Skin of body (tissue), 2 donors: ENCODE measurements around the gene SERPINA9. TPM values are rescaled to one million over a fixed set of nuclear protein-coding genes. Genes with fewer than 3 reads are reported as not detected.
"Not testable (repeated sequence)": the region's sequence is repeated elsewhere in the genome, so short reads cannot be mapped to it uniquely, and the experiment has no call there.

Source experiments
- DNase-seq: peaks from one replicate; lab custom pipeline; 2025; lab: John Stamatoyannopoulos, UW
- total RNA-seq: library from RNA; depleted of rRNA; stranded (reverse); fragments of >200 nt; gene quantifications from one replicate; pipeline ENCODE4 v1.2.3, GENCODE V29; 2014

Gene SERPINA9
- total RNA-seq, 1 donor from 2014 or later = 3.3 TPM

DNA sequence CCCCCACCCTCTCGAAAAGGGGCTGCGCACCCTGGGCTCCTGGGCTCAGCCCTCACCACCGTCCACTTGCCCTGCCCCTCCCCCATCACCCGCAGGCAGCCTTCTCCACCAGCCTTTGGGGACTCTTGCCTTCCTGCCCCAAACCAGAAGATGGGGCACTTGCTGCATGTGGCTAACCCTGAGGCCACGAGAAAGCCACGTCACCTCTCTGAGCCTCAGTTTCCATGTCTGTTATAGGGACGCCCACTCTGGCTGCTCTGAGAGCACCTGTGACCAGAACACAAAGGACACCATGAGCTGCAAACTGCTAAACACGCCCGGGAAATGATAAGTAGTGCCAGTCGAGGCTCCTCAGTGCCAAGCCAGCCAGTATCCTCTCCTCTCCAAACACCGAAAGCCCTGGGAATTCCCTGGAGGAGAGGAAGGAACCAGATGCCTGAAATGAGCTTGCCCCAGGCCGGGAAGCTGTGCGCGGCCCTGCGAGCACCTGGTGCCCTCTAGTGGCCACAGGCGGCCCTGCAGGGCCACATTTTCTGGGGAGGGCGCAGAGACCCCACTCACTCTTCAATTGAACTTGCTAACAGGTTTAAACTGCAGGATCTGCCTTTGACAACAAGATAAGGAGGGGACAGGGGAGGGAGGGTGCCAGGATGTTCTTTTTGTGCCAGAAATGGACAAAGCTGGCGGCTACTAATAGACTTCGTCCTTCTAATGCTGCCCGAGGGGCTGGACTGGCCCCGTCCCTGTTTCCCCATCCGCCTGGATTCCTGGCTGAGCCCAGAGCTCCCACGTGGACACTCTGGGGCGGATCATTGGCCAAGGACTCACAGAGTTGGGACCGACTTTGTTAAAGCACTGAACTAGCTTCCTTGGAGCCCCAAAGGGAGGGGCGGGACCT lies 10.2 kb upstream of the SERPINA9 start:
- DNase-seq = no peak

DNA sequence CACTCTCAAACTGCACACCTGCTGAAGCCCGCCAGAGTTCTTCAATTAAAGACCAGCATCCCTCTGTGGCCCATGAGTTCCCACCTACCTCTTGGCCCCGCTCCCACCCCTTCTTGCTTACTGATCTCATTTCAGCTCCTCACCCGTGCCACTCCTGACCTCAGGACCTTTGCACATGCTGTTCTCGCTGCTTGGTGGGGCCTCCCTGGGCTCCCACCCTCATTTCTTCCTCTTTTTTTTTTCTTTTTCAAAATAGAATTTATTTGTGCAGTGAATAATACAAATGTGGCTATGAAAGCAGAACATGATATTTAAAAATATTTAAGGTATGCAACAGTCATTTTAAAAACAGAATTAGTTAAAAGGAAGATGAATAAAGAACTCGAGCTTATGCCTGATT lies 8.5 kb upstream of the SERPINA9 start:
- DNase-seq = no peak

DNA sequence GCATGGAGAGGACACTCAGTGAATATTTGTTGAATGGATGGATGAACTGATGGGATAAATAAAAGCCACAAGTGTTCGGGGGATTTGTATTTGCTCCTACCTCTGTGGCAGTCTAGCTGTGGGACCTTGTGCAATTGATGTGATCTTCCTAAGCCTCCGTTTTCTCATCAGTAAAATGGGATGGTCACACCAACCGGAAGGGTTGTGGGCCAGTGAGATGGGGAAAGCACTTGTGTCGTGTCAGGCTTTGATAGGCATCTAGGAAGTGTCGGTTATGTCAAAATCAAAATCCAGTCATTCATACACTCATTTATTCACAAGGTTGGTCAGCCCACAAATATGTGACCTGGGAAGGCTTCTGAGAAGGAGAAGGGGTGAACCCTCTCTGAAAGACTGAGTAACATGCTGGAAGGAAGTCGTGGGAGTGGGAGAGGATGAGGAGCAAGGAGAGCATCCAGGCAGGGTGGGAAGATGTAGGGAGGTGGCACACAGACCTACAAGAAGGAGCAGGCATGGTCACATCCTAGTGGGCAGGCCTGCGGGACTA lies 7.8 kb upstream of the SERPINA9 start:
- DNase-seq = no peak

DNA sequence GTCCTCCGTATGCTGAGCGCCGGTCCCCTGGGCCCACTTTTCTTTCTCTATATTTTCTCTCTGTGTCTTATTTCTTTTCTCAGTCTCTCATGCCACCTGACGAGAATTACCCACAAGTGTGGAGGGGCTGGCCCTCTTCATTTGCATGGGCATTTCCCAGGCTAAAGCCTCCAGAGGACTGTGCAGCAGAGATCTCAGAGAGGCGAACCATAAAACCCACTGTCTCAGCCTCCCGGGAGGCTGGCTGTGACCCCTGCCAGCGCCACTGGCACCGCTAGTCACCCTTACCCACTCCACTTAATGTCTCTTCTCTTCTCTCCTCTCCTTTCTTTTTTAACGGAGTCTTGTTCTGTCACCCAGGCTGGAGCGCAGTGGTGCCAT lies 7.1 kb upstream of the SERPINA9 start:
- DNase-seq = no peak

DNA sequence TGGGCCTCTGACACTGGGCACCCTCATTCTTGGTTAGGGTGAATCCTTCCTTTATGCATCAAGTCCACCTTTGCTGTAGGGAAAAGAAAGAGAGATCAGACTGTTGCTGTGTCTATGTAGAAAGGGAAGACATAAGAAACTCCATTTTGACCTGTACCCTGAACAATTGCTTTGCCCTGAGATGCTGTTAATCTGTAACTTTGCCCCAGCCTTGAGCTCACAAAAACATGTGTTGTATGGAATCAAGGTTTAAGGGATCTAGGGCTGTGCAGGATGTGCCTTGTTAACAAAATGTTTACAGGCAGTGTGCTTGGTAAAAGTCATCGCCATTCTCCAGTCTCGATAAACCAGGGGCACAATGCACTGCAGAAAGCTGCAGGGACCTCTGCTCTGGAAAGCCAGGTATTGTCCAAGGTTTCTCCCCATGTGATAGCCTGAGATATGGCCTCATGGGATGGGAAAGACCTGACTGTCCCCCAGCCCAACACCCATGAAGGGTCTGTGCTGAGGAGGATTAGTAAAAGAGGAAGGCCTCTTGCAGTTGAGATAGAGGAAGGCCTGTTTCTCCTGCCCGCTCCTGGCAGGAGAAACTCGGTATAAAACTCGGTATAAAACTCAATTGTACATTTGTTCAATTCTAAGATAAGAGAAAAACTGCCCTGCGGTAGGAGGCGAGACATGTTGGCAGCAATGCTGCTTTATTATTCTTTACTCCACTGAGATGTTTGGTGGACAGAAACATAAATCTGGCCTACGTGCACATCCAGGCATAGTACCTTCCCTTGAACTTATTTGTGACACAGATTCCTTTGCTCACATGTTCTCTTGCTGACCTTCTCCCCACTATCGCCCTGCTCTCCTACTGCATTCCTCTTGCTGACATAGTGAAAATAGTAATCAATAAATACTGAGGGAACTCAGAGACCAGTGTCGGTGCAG lies 6.4 kb upstream of the SERPINA9 start:
- DNase-seq = not testable (repeated sequence)

DNA sequence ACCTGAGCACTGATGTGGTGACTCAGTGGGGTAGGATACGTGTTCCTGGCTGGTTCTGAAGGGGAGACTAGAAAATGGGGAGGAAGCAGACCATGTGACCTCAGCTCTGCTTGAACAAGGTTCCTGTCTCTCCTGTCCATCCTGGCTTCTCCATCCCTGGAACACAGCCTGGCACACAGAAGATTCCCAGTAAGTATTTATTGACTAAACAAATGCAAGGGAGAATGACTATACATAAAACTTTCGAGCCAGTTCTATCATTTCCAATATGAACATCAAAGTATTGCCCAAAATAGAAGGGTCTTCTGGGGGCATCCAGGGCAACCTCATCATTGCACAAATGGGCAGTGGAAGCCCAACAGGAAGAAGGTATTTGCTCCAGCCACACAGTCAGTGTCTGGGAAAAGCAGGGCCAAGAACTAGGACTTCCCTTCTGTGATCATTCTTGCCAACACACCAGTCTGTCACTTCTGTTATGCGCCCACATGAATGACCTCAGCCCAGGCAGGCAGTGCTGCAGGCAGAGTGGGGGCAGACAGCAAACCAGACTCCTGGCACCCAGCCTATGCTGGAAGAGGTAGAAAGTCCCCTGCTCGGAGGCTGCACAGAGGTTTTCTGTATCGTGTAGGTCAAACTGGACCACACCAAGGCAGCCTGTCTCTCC lies 5.6 kb upstream of the SERPINA9 start:
- no peak for DNase-seq

DNA sequence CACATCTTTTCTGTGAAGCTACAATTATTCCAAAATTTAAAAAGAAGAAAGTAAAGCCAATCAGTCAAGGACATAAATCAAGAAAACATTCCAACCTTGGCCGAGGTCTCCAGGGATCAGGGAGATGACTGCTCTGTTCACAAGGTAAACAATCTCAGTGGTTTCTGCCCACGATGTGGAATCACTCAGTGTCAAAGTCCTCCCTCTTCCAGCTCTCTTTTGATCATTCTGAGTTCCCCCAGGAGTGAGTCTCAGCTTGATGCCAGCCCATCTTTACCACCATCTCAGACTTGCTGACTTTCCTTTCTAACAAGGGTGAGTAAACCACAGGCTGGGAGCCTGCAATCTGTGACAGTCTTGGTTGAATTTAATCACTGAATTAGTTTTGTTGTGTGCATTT lies 4.8 kb upstream of the SERPINA9 start:
- no peak for DNase-seq

DNA sequence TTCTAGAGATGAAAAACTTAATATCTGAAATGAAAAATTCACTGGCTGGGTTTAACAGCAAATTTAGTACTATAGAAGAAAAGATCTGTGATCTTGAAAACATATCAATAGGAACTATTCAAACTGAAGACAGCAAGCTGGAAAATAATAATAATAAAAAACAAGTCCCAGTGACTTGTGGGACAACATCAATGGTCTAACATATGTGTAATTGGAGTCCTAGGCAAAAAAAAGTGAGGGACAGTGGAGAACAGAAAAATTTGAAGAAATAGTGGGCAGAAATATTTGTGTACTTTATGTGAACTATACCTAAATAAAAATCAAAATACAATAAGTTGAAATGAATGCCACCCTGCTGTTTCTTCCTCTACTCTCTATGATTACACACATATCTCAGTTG lies 2.4 kb upstream of the SERPINA9 start:
- DNase-seq = no peak

DNA sequence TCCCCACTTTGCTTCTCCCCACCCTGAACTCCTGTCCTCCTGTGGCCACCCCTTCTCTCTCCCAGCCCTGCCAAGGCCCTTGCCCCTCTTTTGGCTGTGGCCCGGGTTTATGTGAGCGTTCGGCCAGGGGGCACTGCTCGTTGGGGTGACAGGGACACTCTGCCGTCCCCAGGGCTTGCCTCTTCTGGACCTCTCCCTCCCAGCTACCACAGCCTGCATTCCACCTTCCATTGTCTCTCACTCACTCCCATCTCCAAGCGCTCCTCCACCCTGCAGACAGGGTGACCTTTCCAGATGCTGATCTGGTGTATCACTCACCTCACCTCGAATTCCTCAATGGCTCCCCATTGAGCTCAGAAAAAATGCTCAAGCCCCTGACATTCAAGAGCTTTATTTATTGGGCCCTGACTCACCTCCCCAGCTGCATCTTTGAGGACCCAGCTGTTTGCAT lies 1.4 kb downstream of the SERPINA9 start:
- DNase-seq = no peak

DNA sequence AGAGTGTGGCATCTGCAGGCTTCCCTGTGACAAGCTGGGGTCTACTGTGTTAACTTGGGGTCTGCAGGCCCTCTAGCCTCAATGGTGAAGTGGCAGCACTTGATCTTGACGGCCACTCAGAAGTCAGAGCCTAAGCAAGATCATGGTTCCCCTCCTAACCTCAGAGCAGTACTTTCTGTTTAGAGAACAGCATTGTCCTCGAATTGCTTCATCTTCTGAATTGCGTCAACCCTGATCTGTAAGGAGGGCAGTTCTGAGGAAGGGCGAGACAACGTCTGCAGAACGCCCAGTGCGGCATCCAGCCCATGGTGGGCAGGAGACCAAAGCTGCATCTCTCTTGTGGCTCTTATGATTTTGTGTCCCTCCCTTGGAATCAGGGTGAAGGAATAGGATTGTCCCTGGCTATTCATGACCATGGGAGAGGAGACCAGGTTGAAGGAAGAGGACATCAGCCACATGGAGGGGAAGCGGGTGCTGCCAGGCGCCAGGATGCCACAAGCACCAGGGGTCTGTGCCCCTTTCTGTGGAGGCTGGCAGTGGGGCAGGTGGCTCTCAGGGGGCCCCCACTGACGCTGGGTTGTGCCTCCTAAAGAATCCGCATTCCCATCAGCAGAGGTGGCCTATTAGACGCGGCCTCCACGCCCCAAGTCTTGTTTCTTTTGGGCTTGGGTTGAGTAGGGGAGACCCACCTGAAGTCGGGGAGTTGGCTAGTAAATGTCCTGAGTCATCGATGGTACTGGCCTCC lies 2.2 kb downstream of the SERPINA9 start:
- DNase-seq = no peak

DNA sequence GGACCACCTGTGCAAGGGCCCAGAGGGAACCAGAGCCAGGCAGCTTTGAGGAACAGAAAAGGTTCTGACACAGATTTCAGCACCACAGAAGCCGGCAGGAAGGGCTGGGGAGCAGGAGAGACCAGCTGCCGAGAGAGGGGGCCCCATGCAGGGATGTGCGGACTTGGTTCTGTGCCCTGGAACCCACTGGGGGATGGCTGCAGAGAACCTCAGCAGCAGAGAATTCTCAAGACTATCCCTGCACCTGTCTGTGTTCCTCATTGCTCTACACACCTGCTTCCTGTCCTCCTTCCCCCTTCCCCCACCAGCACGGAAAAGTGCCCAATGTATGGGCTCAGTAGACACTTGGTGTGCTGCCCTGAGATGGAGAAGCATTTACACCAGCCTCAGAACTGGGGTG lies 3.2 kb downstream of the SERPINA9 start:
- no peak for DNase-seq

DNA sequence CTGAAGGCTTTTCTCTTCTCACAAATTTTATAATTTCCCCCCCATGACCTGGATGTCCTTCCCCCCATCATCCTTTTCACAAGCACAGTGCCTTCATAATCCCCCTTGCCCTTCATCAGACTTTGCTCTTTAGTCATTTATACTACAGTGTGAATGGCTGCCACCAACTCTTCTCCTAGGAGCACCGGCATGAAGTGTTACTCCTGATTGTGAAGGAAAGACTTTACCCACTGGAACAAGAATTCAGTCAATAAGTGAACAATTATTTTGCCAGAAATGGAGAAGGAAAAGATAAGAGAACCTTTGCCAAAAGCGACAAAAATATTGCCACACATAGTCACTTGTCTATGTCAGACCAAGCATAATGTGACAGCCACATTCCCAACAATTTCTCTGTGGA lies 5.0 kb downstream of the SERPINA9 start:
- DNase-seq = no peak

DNA sequence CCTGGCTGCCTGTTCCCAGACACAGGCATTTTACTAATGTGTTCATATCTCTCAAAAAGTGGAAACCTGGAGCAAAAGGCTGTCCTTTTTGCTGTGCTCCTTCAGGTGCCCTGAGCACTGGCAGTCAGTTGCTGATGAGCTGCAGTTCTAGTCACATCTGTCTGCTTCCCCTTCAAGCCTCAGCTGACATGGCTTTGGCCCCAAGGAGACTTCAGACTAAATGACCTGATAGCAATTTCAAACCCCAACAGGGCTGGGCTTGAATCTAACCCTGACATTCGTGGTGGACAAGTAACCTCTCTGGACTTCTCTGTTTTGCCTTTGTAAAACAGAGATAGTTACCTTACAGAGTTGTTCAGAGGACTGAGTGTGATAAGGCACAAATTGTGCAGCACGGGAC lies 5.7 kb downstream of the SERPINA9 start:
- no peak for DNase-seq

DNA sequence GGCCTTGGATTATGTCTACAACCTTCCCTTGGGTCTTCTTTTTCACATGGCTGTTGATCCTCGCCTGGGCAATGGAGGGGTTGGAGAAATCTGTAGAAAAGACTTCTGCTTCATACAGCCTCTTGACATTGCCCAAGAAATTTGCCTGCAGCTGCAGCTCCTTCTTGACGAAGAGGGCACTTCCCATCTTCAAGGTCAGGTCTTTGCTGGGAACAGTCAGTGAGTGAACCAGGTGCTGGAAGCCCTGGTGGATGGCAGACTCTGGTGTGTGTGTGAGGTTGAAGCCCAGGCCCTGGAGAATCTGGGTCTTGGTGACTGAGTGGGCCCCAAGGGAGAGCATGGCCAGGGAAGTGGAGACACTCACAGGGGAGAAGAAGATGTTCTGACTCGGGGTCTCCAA lies 6.7 kb downstream of the SERPINA9 start:
- DNase-seq = no peak

DNA sequence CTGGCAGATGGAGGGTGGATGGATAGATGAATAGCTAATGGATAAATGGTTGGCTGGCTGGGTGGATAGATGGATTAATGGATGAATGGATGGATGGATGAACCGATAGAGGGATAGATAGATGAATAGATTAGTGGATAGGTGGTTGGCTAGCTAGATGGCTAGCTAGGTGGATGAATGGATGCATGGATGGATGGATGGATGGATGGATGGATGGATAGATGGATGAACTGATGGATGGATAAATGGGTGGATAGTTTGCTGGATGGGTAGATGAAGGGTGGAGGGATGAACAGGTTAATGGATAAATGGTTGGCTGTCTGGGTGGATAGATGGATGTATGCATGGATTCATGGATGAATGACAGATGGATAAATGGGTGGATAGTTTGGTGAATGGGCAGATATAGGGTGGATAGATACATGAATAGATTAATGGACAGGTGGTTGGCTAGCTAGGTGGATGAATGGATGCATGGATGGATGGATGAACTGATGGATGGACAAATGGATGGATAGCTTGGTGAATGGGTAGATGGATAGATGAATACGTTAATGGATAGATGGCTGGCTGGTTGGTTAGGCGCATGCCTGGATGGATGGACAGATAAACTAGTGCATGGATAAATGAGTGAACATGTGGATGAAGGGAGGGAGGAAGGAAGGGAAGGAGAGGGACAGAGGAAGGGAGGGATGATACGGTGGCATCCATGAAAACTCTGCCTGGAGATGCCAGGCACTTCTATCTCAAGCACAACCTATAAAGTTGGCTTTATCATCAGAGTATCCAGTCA lies 8.1 kb downstream of the SERPINA9 start:
- no peak for DNase-seq

DNA sequence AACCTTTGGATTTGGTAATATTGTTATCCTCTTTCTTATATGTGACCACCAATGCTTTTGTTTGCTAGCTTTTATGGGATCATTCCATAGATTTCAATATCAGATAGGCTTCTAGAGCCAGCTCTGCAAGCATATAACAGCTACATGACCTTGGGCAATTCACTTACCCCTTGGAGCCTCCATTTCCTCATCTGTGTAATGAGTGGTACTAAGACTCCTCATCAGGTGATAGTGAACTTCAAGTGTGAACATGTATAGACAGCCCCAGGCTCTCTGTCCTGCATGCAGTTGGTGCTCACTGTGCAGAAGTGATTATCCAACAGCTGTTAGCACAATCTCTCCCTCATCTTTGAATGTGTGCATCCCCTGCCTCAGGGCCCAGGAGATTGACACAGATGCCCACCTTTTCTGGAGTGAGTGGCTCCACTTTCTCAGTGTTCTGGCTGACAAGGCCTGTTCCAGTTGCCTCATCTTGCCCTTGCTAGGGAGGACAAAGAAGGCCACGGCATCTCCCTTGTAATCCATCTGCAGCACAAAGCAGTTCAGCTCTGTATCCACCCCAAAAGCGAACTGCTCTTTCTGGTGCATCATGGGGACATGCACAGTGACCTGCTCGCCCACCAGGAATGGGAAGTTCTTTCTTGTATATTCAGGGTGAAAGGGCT lies 9.2 kb downstream of the SERPINA9 start:
- DNase-seq = no peak

DNA sequence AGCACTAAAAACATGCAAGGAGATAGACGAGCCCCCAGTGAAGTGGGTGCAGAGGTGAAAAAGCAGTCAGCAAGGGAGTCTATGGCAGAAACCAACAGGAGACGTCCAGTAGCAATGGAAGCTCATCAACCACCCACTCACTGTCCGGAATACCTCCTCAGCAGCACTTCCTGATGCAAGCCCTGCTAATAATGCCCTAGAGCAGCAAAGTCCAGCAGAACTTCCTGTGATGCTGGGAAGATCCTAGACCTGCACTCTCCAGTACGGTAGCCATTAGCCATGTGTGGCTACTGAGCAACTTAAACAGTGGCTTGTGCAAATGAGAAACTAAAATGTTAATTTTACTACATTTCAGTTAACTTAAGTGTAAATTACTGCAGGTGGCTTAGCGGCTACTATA lies 11.0 kb downstream of the SERPINA9 start:
- no peak for DNase-seq

DNA sequence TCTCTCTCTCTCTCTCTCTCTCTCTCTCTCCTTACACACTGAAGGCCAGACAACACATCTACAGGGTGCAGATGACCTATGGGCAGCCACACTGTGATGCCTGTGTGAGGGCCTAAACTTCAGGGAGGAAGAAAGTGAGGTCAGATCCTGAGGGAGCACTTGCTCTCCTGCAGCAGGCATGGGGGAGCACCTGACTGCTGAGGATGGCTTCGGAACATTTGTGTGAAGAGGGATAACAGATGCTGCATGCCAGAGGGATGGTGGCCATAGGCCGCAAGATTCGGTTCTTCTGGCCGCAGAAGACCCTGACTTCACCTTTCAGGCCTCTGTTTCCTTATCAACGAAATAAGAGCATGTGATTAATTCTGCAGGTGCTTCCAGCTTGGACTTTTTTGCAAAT lies 11.7 kb downstream of the SERPINA9 start:
- no peak for DNase-seq
